HG03571 (cell line): ENCODE measurements around the gene ZNF629.

Source experiments
- ATAC-seq: cut with Tn5 transposase; IDR thresholded peaks from one replicate; pipeline ENCODE4 v1.9.1; 2021; ENCODE audit not compliant: unreplicated experiment

ZNF629 gene

GRCh38 chr16:30748634-30749445, 38.2 kb downstream of the ZNF629 start:
- peak; percentile 12 for ATAC-seq

GRCh38 chr16:30747799-30748633, 39.0 kb downstream of the ZNF629 start, which contains the start of gene PHKG2:
PHKG2 (plus strand) TSS chr16:30748425; CDS start chr16:30748821, 396 bp downstream.
- ATAC-seq: peak; percentile 91

- no peak for ATAC-seq
These were observed 39.7 kb downstream of the ZNF629 start for GRCh38 chr16:30747331-30747730.

GRCh38 chr16:30746638-30747175, 40.3 kb downstream of the ZNF629 start:
- no peak for ATAC-seq

- no peak for ATAC-seq
These were observed 41.9 kb downstream of the ZNF629 start for GRCh38 chr16:30745082-30745481.

GRCh38 chr16:30744183-30744582, 42.8 kb downstream of the ZNF629 start:
- no peak for ATAC-seq

GRCh38 chr16:30743716-30744115, 43.3 kb downstream of the ZNF629 start:
- no peak for ATAC-seq

GRCh38 chr16:30741461-30741914, 45.5 kb downstream of the ZNF629 start:
- ATAC-seq: no peak

- no peak for ATAC-seq
These were observed 46.4 kb downstream of the ZNF629 start for GRCh38 chr16:30740364-30741251.

- no peak for ATAC-seq
These were observed 47.7 kb downstream of the ZNF629 start for GRCh38 chr16:30738984-30739951.

- ATAC-seq: no peak
These were observed 49.0 kb downstream of the ZNF629 start for GRCh38 chr16:30737794-30738648.

GRCh38 chr16:30736995-30737793, 49.8 kb downstream of the ZNF629 start:
- no peak for ATAC-seq

- no peak for ATAC-seq
These were observed 55.6 kb downstream of the ZNF629 start for GRCh38 chr16:30731411-30731810.

- no peak for ATAC-seq
These were observed 57.9 kb downstream of the ZNF629 start for GRCh38 chr16:30728899-30729672.
